HG03571 (cell line): ENCODE results near the gene SLC16A7.
A peak's percentile ranks its signal among the peaks of the same experiment; 100 is the strongest.
"Not testable (repeated sequence)": the region's sequence is repeated elsewhere in the genome, so short reads cannot be mapped to it uniquely, and the experiment has no call there.

Experiments used
- ATAC-seq: cut with Tn5 transposase; IDR thresholded peaks from one replicate; pipeline ENCODE4 v1.9.1; 2021; ENCODE audit not compliant: unreplicated experiment

Gene SLC16A7

DNA sequence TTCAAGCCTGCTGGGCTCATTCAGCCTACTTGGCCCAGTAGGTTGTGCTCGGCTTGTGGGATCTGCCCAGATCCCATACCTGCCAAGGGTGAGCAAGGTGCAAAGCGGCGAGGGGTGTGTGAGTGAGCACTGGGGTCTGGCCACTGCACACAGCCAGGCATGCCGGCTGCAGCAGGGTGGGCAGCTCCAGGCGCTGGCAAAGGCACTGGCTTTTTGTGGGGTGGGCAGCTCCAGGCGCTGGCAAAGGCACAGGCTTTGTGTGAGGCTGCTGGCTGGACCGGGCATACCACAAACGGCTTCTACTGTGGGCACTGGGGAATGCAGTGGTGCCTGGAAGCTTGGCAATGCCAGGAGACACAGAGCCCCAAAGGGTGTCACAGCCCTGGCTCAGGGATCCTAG lies 137.4 kb downstream of the SLC16A7 start:
- no peak for ATAC-seq

DNA sequence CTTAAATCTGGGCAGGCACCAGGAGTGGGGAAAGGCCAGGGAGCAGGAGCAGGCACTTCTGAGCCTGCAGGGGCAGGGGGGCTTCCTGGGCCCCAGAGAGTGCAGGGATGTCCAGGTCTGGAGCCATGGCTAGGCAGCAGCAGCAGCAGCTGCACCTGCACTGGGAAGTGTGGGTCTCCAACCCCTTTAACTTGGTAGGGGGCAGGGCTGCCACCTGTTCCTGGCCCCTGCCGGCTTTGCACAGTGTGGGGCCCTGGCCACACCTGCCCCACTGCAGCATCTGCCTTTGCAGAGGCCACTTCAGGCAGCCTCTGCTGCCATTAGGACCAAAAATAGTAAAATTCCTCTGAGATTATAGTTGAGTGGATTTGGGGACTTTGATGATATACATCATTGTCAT lies 138.5 kb downstream of the SLC16A7 start:
- ATAC-seq = no peak

DNA sequence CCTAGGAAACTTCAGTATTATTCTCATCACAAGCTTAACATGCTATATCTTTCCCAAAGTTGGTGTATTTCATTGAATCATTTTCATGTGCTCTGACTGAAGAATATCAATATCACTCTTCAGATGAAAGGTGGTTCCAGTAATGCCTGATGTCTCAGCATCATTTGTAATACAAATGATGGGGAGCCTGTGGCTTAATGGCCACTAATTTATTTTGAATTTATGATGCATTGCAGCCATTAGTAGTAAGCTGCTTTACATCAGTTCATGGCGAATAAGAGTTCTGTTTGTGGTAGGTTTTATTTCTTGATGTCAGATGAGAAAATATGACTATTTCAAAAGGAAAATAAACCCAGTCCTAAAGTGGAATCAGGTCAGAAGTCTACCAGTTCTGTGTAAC lies 139.4 kb downstream of the SLC16A7 start:
- no peak for ATAC-seq

DNA sequence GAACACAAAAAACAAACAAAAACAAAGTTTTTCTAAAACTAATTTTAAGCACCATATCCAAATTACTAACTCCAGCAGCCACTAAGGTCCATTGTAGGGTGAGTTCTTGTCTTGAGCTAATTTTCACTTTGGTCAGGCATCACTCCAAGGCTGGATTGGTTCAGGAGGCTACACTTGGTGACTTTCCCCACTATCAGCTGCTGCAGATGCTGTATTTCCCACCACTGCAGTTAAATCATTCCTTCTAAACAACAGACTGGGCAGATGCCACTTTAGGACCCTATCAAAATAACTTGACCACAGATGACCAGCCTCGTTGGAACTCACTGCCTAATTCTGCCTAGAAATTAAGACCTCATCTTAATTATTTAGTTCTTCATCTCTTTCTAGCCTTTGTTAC lies 140.5 kb downstream of the SLC16A7 start:
- no peak for ATAC-seq

DNA sequence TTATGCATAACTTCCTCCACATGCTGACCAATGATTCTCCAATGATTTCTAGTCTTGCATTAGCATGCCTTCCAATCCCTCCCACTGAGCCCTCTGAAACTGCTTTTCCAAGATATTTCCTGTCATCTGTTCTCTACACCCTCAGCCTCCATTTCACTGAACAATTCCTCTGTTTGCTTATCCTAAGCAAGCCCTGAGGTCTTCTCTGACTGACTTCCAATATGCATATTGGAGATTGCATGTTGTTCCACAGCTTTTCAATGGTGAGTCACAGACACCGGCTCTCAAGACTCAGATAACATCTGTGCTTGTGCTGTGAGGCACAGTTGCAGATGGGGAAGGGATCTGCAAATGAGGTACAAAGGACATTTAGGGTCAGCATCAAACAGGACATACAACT lies 141.0 kb downstream of the SLC16A7 start:
- no peak for ATAC-seq

DNA sequence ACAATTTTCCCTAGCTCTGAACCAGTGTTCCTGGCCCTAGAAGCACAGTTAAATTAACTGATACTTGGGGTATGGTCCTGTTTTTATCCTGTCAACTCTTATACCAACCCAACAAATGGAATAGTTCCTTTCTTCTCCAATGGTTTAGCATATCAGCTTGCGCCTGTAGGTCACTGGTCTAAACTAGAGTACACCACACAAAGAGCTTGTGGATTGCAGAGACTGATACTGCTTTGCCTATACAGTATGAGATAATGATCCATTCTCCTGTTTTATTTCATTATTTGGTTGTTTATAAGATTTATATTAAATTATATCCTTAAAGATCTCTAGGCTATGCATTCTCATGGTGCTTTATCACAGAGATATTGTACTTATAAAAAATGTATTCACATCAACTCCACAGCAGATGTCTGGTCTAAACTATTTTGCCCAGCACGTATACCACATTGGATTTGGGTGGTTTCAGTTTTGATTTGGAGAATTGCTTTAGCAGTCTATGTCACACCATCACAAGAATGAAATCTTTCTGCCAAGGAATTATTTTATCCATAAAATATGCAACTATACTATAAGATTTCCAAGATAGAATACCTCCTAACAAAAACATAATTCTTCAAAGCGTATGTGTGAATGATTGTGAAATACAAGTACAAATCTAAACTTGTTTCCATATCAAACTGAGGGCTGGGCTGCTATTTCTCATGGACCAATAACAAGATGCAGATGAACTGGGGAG lies 142.1 kb downstream of the SLC16A7 start:
- ATAC-seq = no peak

DNA sequence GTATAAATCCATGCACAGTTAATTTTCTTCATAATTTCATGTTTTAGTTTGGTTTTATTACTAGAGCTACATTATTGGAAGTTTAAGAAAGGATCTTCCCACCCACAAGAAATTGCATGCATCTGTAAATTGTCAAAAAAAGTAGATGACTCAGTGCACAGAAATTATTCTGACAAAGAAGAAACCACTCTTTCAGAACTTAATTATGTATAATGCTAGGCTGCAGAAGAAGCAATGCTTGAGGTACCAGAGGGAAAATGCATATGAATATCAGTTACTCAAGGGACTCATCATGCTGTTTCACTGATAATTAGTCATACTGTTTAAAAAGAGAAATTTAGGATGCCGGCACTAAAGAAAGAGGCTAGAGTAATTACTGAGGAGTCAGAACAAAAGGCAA lies 147.0 kb downstream of the SLC16A7 start:
- ATAC-seq = no peak

DNA sequence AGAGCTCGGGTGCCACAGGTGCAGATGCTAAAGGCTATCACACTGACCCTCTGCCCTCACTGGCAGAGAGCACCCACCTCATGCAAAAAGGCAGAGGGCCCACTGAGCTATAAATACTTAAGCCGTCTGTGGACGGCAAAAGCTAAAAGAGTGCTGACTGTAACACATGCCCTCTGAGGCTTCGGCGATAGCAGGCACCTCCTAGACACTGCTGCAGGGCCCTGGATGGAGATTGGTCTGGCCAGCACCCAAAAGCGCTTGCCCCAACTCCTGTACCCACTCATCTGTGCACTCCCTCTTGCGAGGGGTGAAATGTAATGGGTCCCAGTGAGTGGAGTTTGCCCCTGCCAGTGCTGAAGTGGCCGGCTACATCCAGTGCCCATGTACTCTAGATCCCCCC lies 148.7 kb downstream of the SLC16A7 start:
- no peak for ATAC-seq

DNA sequence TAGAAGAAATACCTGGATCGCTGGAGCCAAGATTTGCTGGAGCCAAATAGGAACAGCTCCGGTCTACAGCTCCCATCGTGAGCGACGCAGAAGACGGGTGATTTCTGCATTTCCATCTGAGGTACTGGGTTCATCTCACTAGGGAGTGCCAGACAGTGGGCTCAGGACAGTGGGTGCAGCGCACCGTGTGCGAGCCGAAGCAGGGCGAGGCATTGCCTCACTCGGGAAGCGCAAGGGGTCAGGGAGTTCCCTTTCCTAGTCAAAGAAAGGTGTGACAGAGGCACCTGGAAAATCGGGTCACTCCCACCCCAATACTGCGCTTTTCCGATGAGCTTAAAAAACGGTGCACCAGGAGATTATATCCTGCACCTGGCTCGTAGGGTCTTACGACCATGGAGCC lies 155.3 kb downstream of the SLC16A7 start:
- ATAC-seq = not testable (repeated sequence)

DNA sequence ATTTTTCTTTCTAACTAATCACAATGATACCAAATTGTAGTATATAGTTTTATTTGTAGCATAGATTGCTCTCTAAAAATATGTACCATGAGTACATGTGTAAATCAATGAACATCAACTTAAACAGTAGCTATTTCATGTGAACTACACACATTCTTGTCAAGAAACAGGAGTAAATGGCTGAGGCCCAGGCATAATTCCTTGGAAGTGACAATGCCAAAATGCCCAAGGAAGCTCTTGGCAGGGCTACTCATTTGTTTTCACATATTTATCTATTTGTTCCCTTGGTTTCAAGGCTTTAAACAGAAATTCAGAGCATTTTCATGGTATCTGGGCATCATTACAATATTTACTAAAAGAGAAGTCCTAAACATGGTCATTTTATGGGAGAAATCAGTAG lies 165.7 kb downstream of the SLC16A7 start:
- no peak for ATAC-seq

DNA sequence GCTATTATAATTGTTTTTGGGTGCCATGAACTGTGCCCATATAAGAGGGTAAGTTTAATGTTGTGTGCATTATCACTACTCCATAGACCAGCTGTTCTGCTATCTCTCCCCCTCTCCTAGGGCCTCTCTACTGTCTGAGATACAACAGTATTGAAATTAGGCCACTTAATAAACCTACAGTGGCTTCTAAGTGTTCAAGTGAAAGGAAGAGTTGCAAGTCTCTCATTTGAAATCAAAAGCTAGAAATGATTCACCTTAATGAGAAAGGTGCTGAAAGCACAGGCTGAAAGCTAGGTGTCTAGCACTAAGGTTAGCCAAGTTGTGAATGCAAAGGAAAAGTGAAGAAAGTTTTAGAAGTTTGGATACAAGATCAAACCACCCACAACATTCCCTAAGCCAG lies 168.0 kb downstream of the SLC16A7 start:
- ATAC-seq = no peak

DNA sequence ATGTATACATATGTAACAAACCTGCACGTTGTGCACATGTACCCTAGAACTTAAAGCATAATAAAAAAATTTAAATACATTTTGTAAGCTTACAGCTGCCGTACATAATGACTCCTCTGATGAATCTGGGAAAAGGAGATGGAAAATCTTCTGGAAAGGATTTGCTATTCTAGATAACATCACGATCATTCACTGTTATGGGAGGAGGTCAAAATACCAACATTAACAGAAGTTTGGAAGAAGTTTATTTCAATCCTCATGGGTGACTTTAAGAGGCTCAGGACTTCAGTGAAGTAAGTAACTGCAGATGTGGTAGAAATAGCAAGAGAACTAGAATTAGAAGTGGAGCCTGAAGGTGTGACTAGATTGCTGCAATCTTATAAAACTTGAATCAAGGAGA lies 172.2 kb downstream of the SLC16A7 start:
- no peak for ATAC-seq

DNA sequence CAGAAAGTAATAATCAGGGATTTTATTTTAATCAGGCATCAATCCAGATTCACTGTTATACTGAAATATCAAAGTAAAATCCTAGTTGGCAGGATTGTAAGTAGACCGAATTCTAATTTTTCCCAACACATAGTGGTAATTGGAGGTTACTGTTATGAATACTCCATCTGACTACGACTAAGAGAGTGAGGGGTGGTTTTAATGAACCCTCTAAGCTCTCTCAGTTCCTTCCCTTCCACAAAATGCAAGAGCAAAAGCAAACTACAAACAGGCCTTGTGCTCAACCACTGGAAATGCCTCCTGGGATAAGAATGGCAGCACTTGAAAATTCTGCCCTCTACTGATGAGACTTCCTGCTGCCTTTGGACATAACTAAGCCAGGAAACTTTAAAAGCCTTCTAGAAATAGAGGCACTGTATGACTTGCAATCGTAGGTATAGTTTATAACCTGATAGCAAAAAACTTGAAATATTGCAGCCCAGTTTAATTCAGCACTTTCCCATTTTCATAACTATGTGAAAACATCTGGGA lies 184.8 kb downstream of the SLC16A7 start:
- ATAC-seq = no peak

DNA sequence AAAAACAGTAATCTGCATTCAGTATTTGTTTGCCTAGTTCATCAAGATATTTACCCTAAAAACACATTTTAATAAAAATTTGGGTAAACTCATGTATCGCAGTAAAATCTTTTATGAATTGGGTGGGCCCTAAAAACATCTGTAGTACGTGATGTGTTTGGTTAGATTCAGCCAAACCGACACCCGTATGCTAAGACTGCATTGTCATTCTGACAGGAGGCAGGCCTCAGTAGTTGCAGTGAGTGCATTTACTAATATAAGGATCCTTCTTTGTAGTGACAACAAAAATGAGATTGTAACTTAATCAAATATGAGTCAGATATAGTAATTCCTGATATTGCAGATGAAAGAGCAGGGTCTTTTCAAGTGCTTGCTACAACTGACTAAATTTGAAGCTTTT lies 191.8 kb downstream of the SLC16A7 start:
- no peak for ATAC-seq

DNA sequence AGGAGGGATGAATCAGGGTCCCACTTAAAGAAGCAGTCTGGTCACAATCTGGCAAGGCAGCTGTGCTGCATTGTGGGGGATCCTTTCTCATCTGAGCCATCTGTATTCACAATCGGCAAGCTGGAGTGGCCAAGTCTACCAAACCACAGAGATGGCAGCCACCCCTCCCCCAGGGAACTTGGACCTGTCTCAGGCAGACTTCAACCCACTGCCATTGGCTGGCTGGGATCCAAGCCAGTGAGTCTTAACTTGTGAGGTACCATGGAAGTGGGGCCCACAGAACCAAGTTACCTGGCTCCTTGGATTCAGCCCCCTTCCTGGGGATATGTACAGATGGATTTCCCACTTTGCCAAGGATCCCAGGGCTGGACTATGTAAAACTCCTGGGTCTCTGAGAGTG lies 196.8 kb downstream of the SLC16A7 start:
- ATAC-seq = no peak

DNA sequence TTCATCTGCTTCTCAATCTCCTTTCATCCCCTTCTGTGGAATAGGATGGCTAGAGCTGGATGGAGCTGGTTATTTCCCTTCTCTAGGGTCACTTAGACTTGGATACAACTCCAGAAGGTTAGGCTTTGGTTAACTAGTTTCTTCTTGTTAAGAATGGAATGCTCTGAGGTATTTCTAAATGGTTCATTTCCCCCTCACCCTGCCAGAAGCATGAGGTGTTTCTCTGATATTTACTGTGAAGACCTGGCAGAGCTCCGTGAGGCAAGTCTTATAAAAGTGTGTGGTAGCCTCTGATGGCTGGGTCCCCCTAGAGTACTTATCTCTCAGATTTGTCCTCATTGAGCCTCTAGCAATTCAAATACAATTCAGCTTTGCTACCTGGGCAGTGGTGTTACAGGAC lies 207.9 kb downstream of the SLC16A7 start:
- no peak for ATAC-seq

DNA sequence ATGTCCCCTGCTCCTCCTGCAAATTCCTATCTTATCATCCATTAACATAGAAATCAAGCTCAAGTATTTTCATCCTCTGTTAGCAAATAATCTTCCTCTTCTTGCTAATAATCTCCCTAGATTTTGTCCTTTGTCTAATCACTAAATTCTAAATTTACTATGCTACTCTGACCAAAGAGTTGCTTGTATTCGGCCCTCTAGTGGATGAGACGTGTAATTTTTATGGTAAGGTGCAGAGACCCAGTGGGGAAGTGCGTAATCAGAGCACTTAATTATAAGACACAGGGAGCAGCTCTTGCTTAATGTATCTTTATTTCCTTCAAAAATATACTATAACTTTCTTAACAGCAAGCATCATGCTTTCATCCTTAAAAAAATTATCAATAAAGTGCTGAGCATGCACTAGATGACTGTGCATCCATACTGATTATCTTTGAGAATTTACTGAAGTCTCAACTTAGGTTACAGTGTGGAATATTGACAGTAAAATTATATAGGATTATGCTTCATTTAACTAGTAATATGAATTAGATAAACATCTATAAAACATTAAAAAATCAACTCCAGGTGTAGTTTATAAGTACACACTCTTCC lies 212.6 kb downstream of the SLC16A7 start:
- peak; percentile 93 for ATAC-seq

DNA sequence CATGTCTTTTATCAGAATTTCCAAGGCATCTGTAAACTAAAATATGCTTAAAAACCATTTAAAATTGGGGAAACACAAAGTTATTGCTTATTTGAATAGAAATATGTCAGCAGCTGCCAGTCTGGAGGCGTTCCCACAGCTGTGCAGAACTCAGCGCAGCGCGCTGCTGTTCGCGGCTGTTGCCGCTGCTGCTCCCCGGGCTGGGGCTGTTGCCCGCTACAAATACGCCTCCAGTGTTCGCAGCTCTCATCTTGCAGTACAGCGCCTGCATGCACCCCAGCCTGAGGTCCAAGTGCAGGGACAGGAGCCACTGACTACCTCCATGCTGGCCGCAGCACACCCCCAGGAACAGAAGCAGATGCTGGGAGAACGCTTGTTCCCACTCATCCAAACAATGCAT lies 216.2 kb downstream of the SLC16A7 start:
- ATAC-seq = no peak

DNA sequence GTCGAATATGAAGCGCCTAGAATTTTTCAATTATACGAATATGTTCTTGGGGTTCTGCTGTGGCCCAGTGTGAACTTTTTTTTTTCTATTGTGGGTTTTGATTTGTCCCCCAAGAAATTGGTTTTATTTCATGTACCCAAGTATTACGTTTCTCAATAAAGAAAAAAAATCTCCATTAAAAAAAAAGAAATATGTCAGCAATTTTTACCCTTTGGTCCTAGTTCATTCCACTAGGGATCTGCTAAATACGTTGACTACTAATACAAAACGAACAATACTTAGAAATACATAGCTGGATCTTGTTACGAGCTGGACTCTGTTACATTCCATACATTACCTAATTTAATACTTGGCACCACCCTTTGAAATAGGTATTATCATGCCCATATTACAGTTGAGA lies 216.9 kb downstream of the SLC16A7 start:
- ATAC-seq = no peak

DNA sequence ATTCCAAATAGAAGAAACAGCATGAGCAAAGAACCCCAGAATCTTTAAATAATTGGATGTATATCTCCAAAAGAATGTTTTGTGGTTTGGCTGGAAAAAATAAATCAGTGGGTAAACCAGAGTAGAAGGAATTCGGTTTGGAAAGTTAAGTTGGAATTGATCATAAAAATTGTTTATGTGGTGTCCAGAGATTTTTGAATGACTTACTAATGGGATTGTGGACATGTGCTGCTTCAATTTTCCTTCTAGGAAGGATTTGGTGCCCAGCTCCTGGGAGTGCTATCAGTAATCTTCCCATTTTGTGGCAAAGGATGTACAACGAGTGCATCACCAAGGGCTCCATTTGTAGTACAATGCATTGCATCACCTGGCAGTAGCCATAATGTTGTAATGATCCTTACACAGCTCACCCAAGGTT lies 224.8 kb downstream of the SLC16A7 start:
- no peak for ATAC-seq

DNA sequence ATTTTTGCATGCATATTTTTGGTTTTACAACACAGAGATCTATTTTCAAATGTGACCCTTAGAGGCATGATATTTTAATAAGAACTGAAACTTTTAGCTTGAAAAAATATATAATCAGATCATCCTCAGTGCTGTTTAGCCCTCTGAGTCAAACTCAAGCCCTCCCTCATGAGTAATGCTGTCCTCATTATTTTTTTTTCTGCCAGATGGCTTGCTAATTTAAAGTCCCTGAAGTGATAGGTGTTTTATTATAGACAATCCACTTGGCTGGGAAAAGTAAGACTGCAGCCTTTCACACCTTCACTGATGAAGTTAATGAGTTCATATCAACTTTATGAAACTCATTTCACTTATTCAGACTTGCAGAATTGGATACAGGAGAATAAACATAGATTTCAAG lies 227.7 kb downstream of the SLC16A7 start:
- ATAC-seq = no peak

DNA sequence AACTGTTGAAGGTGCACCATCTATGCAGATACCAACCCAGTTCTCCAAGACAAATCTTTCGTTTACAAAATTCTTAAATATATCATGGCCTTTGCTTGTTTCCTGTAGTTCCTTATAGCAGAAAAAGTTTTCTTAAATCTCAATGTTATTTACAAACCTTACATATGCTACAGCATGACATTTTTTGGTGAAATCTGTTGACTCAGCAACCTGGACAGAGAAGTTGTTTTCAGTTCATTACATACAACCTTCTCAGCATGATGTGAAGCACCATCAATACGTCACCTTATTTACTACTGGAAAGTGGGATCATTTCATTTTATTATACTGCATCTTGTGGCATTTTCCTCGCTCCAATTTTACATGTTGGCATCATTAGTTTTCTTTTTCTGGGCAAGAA lies 231.9 kb downstream of the SLC16A7 start:
- ATAC-seq = no peak

DNA sequence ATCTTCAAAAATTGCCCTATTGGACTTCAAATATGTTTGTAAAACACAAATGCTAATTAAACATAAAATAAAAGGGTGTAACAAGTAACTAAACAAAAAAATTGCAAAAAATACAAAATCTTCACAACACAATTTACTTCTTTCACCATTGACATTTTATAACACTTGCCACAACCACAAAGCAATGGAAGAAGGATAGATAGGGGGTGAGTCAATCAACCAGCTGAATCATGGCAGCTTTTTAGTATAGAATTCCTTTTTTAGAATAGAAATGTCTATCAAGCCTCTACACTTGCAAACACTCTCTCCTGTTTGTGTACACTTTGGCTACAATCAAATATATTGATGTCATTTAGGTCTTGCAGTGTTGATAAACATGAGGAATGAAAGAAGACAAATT lies 232.7 kb downstream of the SLC16A7 start:
- no peak for ATAC-seq
